HG02642 (cell line): ENCODE results near the gene ADAP1.

Experiments
- ATAC-seq: cut with Tn5 transposase; IDR thresholded peaks from one replicate; pipeline ENCODE4 v1.9.1; 2021; ENCODE audit warnings: mild to moderate bottlenecking; ENCODE audit not compliant: unreplicated experiment, poor library complexity

The ADAP1 gene

DNA sequence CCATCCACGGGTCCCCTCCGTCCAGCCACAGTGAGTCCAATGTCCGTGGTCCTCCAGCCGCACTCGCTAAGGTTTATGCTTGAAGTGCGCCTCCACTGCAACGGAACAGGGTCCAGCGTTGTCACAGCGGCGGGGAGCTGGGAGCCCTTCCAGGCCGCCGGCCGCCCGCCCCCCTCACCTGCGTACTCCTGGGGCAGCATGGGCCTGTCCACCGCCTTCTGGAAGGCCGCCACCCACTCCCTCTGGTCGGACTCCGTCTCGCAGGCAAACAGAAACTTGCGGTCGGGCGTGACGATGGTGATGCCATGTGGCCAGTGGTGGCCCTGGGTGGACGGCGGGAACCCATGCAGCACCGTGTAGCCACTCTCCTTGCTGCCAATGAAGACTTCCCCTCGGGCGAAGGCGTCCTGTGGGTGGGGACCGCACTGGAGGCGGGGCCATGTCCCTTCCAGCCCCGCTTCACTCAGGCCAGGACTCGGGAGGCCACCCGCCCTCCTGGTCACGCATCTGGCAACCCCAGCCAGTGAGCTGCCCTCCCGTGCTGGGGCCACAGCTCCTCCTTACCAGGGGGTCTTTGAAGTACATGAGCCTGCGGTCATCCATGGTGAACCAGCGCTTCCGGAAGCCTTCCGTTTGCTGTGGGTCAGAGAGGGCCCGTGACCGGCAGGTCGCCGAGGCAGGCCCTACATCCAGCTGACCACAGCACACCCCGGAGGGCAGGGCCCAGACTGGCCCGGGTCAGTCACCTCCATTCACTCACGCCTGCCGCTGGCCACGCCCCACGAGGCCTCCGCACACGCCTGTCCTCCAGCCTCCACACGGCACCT is 55.4 kb downstream of the ADAP1 start:
- ATAC-seq: no peak

DNA sequence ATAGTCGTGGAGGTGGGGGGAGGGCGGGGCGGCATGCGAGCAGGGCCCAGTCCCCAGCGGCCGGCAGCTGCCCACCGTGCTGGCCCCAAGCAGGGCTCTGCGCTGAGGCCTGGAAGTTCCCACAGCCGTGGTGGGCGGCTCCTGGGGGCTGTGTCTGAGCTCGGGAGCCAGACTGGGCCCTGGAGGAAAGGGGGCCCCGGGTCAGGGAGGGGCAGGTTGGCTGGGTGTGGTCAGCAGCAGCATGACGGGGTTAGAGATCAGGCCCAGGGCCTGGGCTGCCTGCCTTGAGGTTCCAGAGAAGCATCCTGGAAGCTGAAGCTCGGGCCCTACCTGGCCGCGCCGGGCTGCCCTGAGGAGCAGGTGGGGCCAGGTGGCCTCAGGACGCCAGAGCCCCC is 56.0 kb downstream of the ADAP1 start:
- ATAC-seq: no peak

DNA sequence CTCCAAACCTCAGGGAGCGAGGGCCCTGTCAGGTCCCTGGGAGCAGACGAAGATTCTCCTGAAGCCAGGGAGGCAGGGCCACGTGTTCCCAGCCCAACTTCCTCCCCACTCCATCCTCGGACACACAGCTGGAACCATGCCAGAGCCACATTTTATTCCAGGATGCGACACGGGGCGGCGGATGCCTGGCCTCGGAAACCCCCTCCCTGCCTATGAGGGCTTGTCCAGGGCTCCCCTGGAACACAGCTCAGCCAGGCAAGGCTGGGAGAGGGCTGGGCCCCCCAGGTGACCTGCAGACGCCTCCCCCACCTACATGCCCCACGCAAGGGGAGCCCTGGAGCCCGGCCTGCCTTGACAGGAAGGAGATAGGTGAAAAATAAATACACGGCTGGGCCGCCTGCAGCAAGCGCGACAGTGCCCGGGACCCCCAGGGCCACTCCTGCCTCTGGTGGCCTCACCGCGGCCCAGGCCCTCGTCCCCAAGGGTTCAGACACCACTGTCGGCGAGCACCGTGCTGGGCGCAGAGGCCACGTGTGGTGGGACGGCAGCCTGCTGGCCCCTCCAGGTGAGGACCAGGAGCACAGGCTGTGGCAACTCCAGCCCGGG is 56.6 kb downstream of the ADAP1 start:
- ATAC-seq: no peak

DNA sequence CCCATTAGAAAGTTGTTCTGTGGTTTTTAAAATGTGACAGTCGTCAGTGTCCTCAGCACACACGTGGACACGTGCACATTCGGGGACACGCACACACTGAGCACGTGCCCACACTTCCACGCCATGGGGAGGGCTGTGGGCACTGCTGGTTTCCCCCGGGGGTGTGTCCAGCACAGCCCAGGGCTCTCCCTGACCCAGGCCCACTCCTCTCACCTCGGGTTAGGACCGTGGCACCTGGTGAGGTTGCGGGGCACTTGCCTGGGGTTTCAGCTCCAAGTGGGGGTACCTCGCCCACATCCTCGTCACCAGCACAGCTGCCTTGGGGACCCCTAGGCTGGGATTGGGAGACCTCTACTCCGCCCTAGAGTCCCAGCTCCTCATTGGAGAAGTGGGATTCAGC is 57.4 kb downstream of the ADAP1 start:
- ATAC-seq: no peak

DNA sequence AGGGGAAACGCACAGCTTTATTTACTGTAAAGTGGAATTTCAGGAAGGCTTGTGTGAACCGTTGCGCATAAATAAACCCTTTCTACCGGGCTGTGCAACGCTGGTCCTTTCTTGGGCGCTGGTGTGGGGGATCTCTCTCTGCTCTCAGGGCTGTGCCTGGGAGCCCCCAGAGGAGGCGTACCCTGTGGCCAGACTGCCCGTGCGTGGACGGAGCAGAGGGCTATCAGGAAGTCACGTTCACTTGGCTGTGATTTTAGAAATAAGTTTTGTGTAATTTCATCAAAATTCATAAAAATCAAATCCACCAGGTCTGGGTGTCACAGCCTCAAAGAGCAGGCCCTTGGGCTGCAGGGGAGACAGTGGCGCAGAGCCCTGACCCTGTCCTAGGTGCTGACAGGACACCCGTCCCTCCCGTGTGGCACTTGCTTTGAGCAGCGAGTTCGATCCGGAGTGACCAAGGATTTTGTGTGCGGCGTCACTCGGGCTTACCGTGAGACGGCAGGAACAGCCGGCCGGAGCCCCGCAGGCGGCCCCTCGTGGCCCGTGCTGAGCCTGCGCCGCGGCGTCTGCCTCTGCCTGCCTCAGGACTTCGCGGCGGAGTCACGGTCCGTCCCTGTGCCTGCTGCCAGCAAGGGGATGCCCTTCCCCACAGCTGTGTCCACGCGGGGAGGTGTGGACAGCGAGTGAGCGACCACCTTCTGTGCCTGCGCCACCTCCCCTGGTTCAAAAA is 58.0 kb downstream of the ADAP1 start:
- ATAC-seq: no peak

DNA sequence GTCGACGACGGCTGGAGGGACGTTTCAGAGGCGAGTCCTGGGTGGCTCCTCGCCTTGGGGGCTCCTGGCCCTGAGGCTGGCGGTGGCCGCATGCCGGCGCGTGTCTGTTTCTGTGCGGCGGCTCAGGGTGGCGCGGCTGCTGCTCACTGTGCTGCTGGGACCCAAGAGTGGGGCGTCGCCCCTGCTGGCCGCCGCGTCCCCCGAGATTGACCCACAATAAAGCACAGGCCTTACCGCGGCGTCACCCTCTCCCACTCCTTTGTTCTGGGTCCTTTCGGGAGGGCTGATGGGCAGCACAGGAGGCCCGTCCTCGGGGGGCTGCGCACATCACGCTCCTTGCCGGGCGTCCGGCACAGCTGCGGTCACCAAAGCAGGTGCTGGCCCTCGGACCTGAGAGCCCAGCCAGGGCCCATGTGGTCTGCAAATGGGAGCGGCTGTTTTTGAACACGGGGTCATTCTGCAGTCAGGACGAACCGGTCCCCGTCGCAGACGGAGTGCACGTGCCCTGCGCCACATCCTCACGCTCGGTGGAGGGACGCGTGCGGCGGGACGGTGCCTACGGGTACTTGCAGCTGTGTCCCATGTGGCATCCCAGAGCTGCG is 58.9 kb downstream of the ADAP1 start:
- no peak for ATAC-seq

DNA sequence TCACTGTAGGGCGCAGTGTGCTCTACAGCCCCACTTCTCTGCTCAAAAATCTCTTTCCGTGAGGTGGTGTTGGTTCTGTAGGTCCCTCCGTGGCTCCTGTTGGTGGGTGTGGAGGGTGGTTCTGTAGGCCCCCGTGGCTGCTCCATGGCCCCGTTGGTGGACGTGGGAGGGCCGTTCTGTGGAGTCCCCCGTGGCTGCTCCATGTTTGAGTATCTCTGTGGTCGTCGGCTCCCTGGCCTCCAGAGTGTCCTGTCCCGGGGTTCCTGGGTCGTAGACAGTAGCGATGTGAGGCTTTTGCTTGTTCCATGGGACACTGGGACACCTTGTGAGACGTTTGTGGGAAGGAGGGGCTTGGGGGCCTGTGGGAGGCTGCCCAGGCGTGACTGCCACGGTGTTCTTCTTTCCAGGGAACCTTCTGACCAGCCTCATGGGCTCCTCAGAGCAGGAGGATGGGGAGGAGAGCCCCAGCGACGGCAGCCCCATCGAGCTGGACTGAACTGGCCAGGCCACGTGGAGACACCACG is 59.5 kb downstream of the ADAP1 start:
- no peak for ATAC-seq

DNA sequence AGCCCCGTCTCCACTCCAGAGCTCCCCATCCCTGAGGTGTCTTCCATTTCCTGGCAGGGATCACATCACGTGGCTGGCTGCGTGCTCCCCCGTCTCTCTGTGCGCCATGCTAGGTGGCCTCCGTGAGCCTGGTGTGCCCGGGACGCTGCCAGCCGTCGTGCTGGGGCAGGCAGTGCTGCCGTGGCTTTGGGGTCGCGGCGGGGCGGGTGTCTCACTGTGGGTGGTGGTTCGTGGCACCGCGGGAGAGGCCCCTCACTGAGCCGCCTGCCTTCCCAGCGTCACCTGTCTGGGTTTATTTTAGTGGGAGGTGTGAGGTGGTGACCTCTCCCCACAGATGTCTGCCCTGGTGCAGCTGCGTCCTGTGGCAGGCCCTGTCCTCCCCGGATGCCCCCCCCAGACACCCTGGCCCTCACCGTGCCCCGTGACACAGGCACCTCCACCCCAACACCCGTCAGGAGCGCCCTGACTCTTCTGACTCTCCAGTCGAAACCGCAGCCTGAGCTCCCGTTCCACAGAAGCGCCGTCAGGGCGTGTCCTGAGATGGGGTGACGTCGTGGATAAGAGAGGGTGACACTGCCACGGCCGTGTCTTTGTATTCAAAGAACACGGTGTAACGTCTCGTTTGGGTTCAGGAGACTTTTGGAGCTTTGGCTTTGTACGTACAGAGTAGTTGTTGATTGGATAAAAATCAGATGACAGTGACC is 60.2 kb downstream of the ADAP1 start:
- no peak for ATAC-seq

DNA sequence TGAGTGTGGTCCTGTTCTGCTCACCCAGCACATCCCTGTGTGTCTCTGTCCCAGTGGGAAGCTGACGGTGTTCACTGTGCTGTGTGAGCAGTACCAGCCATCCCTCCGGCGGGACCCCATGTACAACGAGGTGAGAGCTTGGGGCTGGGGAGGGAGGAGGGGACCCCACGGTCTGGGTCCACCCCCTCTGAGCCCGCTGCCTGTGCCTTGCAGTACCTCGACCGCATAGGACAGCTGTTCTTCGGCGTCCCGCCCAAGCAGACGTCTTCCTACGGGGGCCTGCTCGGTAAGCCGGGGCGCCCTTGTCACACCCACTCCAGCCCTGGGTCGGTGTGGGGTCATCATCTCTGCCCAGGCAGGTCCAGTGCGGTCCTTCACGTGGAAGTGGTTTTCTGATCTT is 60.8 kb downstream of the ADAP1 start:
- ATAC-seq: no peak

DNA sequence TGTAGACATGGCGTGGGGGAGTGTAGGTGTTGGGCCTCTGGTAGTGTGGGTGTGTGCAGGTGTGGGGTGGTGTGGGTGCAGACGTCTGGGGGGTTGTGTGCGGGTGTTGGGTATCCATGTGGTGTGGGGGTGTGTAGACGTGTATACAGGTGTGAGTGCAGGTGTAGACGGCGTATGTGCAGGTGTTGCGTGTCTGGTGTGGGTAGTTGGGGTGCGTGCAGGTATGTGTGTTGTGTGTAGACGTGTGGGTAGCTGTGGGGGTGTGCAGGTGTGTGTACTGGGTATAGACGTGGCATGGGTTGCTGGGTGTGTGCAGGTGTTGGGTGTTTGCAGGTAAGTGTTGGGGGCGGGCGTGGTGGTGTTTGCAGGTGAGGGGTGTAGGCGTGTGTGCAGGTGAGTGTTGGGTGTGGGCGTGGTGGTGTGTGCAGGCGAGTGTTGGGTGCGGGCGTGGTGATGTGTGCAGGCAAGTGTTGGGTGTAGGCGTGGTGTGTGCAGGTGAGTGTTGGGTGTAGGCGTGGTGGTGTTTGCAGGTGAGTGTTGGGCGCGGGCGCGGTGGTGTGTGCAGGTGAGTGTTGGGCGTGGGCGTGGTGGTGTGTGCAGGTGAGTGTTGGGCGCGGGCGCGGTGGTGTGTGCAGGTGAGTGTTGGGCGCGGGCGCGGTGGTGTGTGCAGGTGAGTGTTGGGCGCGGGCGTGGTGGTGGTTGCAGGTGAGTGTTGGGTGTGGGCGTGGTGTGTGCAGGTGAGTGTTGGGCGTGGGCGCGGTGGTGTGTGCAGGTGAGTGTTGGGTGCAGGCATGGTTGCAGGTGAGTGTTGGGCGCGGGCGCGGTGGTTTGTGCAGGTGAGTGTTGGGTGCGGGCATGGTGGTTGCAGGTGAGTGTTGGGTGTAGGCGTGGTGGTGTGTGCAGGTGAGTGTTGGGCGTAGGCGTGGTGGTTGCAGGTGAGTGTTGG is 61.6 kb downstream of the ADAP1 start:
- ATAC-seq: no peak

DNA sequence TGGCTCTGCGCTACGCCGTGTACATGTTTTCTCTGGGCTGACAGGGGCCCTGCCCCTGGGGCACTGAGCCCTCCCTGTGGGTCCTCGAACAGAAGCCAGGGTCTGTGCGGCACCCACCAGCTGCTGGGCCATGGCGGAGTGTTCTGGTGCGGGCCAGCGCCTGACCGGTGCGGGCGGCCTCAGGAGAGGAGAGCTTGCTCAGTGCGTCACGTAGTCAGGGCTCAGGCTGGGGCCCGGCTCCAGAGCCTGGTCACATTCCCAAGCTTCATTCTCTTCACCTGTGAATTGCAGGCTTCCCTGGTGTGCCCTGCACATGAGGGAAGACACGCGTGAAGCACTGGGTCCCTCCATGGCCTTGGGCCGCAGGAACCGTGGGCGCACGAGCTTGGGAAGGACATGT is 62.7 kb downstream of the ADAP1 start:
- ATAC-seq: no peak

DNA sequence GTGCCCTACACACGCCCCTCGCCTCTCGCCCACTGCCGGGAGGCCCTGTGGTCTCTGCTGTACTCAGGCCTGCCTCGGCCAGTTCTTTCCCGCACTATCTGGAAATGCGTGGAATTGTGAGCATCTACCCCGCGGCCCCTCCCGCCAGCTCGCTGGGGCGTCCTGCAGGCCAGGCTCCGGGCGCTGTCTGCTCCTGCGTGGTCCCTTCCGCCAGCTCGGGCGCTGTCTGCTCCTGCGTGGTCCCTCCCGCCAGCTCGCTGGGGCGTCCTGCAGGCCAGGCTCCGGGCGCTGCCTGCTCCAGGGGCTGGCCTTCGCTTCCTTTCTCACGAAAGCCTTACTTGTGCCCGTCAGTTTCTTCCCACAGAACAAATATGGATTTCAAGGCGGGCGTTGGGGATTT is 63.2 kb downstream of the ADAP1 start:
- ATAC-seq: no peak

DNA sequence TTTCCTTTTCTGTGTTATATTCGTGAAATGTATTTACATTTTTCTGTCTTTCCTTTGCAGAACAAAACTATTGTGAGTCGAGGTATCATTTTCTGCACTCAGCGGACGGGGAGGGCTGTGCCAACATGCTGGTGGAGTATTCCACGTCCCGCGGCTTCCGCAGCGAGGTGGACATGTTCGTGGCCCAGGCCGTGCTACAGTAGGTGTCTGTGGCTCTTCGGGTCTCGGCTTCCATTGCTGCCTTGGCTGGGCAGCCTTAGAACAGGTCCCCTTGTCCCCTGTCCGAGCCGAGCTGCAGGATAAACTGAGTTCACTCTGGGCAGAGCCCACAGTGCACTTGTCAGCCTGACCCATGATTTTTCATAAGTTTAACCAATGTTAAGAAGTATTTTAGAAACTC is 63.6 kb downstream of the ADAP1 start:
- no peak for ATAC-seq

DNA sequence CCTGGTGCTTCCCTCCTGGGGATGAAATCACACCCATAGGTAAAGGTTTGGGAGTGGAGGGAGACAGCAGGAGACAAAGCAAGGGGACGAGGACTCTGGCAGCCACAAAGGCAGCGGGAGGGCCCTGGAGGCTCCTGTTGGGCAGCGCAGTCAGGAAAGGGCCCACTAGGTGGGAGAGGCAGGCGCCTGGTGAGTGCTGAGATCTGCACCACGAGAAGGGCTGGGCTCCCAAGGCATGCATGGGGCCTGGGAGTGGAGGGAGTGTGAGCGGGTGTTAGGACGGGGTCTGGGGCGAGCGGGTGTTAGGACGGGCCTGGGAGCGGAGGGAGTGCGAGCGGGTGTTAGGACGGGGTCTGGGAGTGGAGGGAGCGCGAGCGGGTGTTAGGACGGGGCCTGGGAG is 65.1 kb downstream of the ADAP1 start:
- no peak for ATAC-seq

DNA sequence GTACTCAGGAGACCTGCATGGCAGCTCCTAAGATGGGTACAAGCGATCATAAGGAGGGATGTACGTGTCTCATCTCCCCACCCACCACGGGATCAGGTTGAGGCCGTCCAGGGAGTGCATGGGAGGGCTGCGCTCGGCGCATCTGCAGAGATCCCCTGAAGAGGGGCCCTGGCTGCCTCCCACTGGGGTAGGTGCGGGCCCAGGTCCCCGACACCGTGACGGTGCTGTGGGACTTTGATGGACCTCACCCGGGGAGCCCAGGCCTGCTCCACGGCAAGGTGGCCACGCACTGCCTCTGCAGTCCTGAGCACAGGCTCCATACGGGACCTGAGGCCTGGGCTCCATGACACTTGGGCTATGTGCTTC is 65.5 kb downstream of the ADAP1 start:
- no peak for ATAC-seq

DNA sequence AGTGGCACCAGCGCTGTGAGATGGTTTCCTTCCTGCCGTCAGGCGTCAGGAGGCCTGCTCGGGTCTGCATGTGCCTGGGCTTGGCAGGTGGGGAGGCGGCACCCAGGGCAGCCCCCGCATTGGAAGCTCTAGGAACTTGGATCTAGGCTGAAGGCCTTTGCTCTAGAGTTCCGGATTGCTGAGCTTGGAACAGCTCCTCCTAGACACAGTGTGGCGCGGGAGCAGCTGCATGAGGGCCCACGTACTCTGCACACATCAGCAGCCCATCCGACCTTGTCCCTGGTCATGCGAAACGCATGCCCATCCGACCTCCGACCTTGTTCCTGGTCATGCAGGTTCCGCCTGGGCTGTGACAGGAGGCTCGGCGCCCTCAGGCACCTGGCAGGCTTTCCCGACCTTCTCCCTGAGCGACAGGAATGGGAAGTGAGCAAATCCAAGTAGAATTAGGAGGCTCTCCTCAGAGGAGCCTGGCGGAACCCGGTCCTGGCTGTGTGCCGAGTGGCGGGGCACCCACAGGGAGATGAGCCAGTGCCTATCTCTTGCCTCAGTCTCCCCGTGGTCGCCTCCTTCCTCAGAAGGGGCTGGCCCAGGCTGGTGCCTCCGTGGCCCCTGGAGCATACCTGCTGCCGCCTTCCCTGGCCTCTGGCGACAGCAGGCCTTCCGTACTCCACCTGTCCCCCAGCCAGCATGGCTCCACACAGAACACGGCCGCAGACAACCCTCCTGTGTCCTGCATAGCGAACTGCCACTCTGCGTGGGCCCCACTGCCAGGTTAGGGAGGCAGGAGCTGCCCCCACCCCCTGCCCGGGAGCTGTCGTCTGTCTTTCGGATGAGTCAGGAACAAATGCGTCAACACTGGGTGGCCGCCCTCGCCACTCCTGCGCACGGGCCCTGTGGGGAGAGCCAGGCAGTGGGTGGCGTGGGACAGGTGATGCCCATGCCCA is 66.1 kb downstream of the ADAP1 start:
- no peak for ATAC-seq

DNA sequence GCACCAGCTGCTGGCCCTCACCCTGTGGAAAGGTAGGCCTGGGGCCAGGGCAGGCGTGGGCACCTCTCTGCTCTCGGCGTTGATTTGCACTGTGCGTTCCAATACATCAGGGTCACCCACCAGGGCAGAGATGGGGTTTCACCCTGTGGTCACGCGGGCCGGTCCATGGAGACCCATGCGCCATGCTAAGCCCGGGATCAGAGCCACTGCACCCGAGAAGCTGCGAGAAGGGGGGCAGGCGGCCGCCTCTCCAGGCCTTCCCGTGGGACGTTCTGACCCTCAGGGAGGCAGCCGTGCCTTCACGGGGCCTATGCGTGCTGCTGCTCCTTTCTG is 67.0 kb downstream of the ADAP1 start:
- ATAC-seq: no peak
